CD14-positive monocyte (primary cell): ENCODE measurements around the gene SCYGR3. TPM values are rescaled to one million over a fixed set of nuclear protein-coding genes. Genes with fewer than 3 reads are reported as not detected.

Source experiments
- DNase-seq, 3 donors: peaks; one replicate each; pipeline ENCODE4 v3.0.0-alpha.2; 2011 to 2022
- H2AFZ ChIP-seq: 2 replicates; pipeline ENCODE4 v1.6.0; 2012; ENCODE audit warnings: mild to moderate bottlenecking, low read depth, low read length, inconsistent platforms; ENCODE audit not compliant: insufficient read depth, poor library complexity, severe bottlenecking
- H3K27ac ChIP-seq, 2 donors: 1 replicate in 1 of 2; 2 replicates in 1 of 2; pipeline ENCODE4 v1.5.1; 2012 to 2013; ENCODE audit warnings: low read length in 2 of 2, control low read depth in 1 of 2, inconsistent platforms in 1 of 2, low read depth in 1 of 2, mild to moderate bottlenecking in 1 of 2
- H3K27me3 ChIP-seq, 2 donors: one replicate each; pipeline versions ENCODE4 v1.6.0 to v1.6.1; 2011 to 2013; ENCODE audit warnings: low read length in 2 of 2; ENCODE audit not compliant: control insufficient read depth in 2 of 2, insufficient read depth in 2 of 2
- H3K36me3 ChIP-seq, 2 donors: replicated peaks in 1 of 2; 1 replicate in 1 of 2; 2 replicates in 1 of 2; pipeline versions ENCODE4 v1.5.1 to v1.6.1; 2012 to 2013; ENCODE audit warnings: low read length in 2 of 2, control low read depth in 1 of 2, inconsistent platforms in 1 of 2, mild to moderate bottlenecking in 1 of 2; ENCODE audit not compliant: insufficient read depth in 2 of 2, control insufficient read depth in 1 of 2
- H3K4me1 ChIP-seq, 2 donors: 1 replicate in 1 of 2; 2 replicates in 1 of 2; pipeline versions ENCODE4 v1.5.1 to v1.6.1; 2012 to 2013; ENCODE audit warnings: low read length in 2 of 2, control low read depth in 1 of 2, inconsistent platforms in 1 of 2, mild to moderate bottlenecking in 1 of 2, moderate library complexity in 1 of 2; ENCODE audit not compliant: insufficient read depth in 2 of 2, control insufficient read depth in 1 of 2
- H3K4me2 ChIP-seq: replicated peaks from 2 replicates; pipeline ENCODE3; 2012; ENCODE audit warnings: low read length, moderate library complexity, mild to moderate bottlenecking; ENCODE audit not compliant: poor library complexity, severe bottlenecking; ENCODE audit errors: extremely low read depth
- H3K4me3 ChIP-seq, 3 experiments: fragments of 200-600 bp in 1 of 3; sonication (generic) in 1 of 3; replicated peaks in 1 of 3; 1 replicate in 2 of 3; 2 replicates in 1 of 3; pipeline ENCODE4 v1.5.1; 2011 to 2013; ENCODE audit warnings: low read length in 3 of 3, mild to moderate bottlenecking in 3 of 3, control low read depth in 2 of 3, low read depth in 2 of 3, inconsistent platforms in 1 of 3, moderate library complexity in 1 of 3
- H3K79me2 ChIP-seq: 2 replicates; pipeline ENCODE4 v1.6.0; 2012; ENCODE audit warnings: mild to moderate bottlenecking, control low read depth, inconsistent platforms, low read length, moderate library complexity; ENCODE audit not compliant: insufficient read depth
- H3K9ac ChIP-seq: 2 replicates; pipeline ENCODE4 v1.6.0; 2017; ENCODE audit warnings: low read length, mild to moderate bottlenecking; ENCODE audit not compliant: insufficient read depth, poor library complexity, severe bottlenecking
- H3K9me3 ChIP-seq, 2 donors: replicated peaks in 1 of 2; 1 replicate in 1 of 2; 2 replicates in 1 of 2; pipeline versions ENCODE4 v1.5.1 to v1.6.1; 2012 to 2013; ENCODE audit warnings: low read length in 2 of 2, control low read depth in 1 of 2; ENCODE audit not compliant: control insufficient read depth in 1 of 2, insufficient read depth in 1 of 2
- H4K20me1 ChIP-seq: 2 replicates; pipeline ENCODE4 v1.6.0; 2012; ENCODE audit warnings: mild to moderate bottlenecking, low read length, control low read depth, moderate library complexity; ENCODE audit not compliant: insufficient read depth
- H3K27ac Mint-ChIP-seq, 7 donors: one replicate each; pipeline ENCODE4 v1.8.0; 2020; ENCODE audit warnings: mild to moderate bottlenecking in 7 of 7, mixed read lengths in 7 of 7, moderate library complexity in 6 of 7, inconsistent platforms in 2 of 7
- H3K27me3 Mint-ChIP-seq, 3 donors: one replicate each; pipeline ENCODE4 v1.8.0; 2021 to 2022; ENCODE audit warnings: low read depth in 3 of 3, mild to moderate bottlenecking in 3 of 3, mixed read lengths in 3 of 3, moderate library complexity in 3 of 3, inconsistent platforms in 1 of 3
- H3K36me3 Mint-ChIP-seq, 2 donors: one replicate each; pipeline ENCODE4 v1.8.0; 2020; ENCODE audit warnings: mixed read lengths in 2 of 2, inconsistent platforms in 1 of 2, mild to moderate bottlenecking in 1 of 2
- H3K4me1 Mint-ChIP-seq: one replicate; pipeline ENCODE4 v1.8.0; 2020; ENCODE audit warnings: mild to moderate bottlenecking, mixed read lengths
- H3K4me3 Mint-ChIP-seq, 2 donors: one replicate each; pipeline ENCODE4 v1.8.0; 2020; ENCODE audit warnings: mild to moderate bottlenecking in 2 of 2, mixed read lengths in 2 of 2, moderate library complexity in 1 of 2
- H3K9me3 Mint-ChIP-seq, 7 donors: one replicate each; pipeline ENCODE4 v1.8.0; 2020 to 2022; ENCODE audit warnings: mixed read lengths in 7 of 7, mild to moderate bottlenecking in 6 of 7, moderate library complexity in 6 of 7, inconsistent platforms in 2 of 7
- CTCF ChIP-seq: fragments of 200-600 bp; IDR thresholded peaks from one replicate; pipeline ENCODE4 v1.8.0; 2022; ENCODE audit warnings: antibody characterized with exemption, mild to moderate bottlenecking
- WGBS: methylation state at CpG from one replicate; pipeline ENCODE4 v1.1.5; 2013; ENCODE audit warnings: missing lambda C conversion rate; ENCODE audit not compliant: insufficient coverage; 5-methylcytosine and 5-hydroxymethylcytosine counted together
- intact Hi-C, 2 donors: fragments of 100-400 bp; cut with micrococcal nuclease; formaldehyde crosslinking; loops; one replicate each; pipeline versions ENCODE4 v1.15.0 to v1.15.1; 2023
- polyA plus RNA-seq, 3 donors: library from polyadenylated mRNA; depleted of rRNA in 1 of 3; unstranded in 2 of 3; stranded (reverse) in 1 of 3; fragments of 300-500 nt in 2 of 3; fragments of >200 nt in 1 of 3; fragmentation: Illumina TruSeq in 2 of 3; gene quantifications; 1 replicate in 2 of 3; 2 replicates in 1 of 3; pipeline ENCODE4 v1.2.3, GENCODE V29; 2012 to 2021

Gene SCYGR3
- polyA plus RNA-seq, 3 donors = not detected

- no peak overlapping the region for H3K4me2 ChIP-seq
- intact Hi-C loops = no loop called here
Observed at GRCh38 chr2:227613272-227613660, 1.4 kb downstream of the SCYGR3 start.

GRCh38 chr2:227612546-227613271, 1.9 kb downstream of the SCYGR3 start:
- no peaks in the 10 kb centered on the region for H4K20me1 ChIP-seq
- H3K27me3 ChIP-seq = peaks cover 24 to 26% of the 10 kb centered on the region in 2 donors
- H2AFZ ChIP-seq = no peak overlapping the region
- H3K4me3 Mint-ChIP-seq = no peak overlapping the region
- H3K36me3 ChIP-seq = no peaks in the 10 kb centered on the region
- H3K4me3 ChIP-seq = no peak overlapping the region
- H3K36me3 Mint-ChIP-seq = no peaks in the 10 kb centered on the region
- peaks cover 14% of the 10 kb centered on the region in 2 donors for H3K4me1 ChIP-seq
- H3K9me3 ChIP-seq = no peaks in the 10 kb centered on the region
- peak overlapping the region in 2 of 7 donors; percentile 17 to 75 for H3K27ac Mint-ChIP-seq
- intact Hi-C loops = no loop called here
- no peak overlapping the region for H3K27ac ChIP-seq
- H3K9ac ChIP-seq = no peak overlapping the region
- H3K79me2 ChIP-seq = no peaks in the 10 kb centered on the region
- 86% methylated on average over 7 of the region's 11 CpGs for WGBS
- peaks cover 17% of the 10 kb centered on the region for H3K4me1 Mint-ChIP-seq
- no peak overlapping the region for H3K4me2 ChIP-seq
- H3K27me3 Mint-ChIP-seq = peaks cover 21 to 43% (median 29%) of the 10 kb centered on the region in 3 donors
- peaks cover 0 to 2% (median 0%) of the 10 kb centered on the region in 7 donors for H3K9me3 Mint-ChIP-seq
- no peak for DNase-seq
- TF ChIP-seq CTCF = no peak

More at GRCh38 chr2:227613272-227613660, 1.4 kb downstream of the SCYGR3 start:
- H3K4me3 ChIP-seq = no peak overlapping the region
- WGBS = 68% methylated on average over 3 of the region's 4 CpGs
- peaks cover 0 to 2% (median 0%) of the 10 kb centered on the region in 7 donors for H3K9me3 Mint-ChIP-seq
- H3K27me3 ChIP-seq = peaks cover 24 to 26% of the 10 kb centered on the region in 2 donors
- no peak overlapping the region for H3K27ac Mint-ChIP-seq
- no peaks in the 10 kb centered on the region for H3K79me2 ChIP-seq
- no peaks in the 10 kb centered on the region for H3K9me3 ChIP-seq
- no peak overlapping the region for H3K27ac ChIP-seq
- H3K36me3 Mint-ChIP-seq = no peaks in the 10 kb centered on the region
- H3K4me1 ChIP-seq = peaks cover 8% of the 10 kb centered on the region in 2 donors
- TF ChIP-seq CTCF = no peak
- peaks cover 21 to 44% (median 29%) of the 10 kb centered on the region in 3 donors for H3K27me3 Mint-ChIP-seq
- no peak for DNase-seq
- peaks cover 12% of the 10 kb centered on the region for H3K4me1 Mint-ChIP-seq
- H3K36me3 ChIP-seq = no peaks in the 10 kb centered on the region
- no peak overlapping the region for H3K9ac ChIP-seq
- H3K4me3 Mint-ChIP-seq = no peak overlapping the region
- no peaks in the 10 kb centered on the region for H4K20me1 ChIP-seq
- H2AFZ ChIP-seq = no peak overlapping the region
